NK-92 treated with Interleukin-12 subunit alpha and Interleukin-12 subunit beta, amount 100 ng/mL, for 24 hours (cell line): ENCODE results near the gene GRIPAP1.
"Not testable (repeated sequence)": the region's sequence is repeated elsewhere in the genome, so short reads cannot be mapped to it uniquely, and the experiment has no call there.

Experiments
- DNase-seq: peaks from one replicate; lab custom pipeline; 2025; lab: John Stamatoyannopoulos, UW

GRIPAP1 gene

GRCh38 chrX:48996969-48997368, 5.1 kb downstream of the GRIPAP1 start:
- no peak for DNase-seq

DNA sequence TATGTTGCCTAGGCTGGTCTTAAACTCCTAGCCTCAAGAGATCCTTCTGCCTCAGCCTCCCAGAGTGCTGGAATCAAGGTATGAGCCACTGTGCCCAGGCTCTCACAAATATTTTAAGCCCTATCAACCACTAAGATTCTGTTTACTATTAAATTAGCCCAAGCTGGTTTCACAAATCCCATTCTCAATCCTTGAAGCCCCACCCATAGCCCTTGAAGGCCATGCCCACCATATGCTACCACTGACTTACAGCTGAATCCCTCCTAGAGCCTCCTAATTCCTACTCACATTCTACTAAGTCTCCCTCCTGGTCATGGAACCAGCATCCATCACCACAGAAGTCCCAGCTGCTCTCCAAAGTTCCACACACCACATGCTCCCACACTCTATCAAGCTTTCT, 9.7 kb downstream of the GRIPAP1 start:
- no peak for DNase-seq

DNA sequence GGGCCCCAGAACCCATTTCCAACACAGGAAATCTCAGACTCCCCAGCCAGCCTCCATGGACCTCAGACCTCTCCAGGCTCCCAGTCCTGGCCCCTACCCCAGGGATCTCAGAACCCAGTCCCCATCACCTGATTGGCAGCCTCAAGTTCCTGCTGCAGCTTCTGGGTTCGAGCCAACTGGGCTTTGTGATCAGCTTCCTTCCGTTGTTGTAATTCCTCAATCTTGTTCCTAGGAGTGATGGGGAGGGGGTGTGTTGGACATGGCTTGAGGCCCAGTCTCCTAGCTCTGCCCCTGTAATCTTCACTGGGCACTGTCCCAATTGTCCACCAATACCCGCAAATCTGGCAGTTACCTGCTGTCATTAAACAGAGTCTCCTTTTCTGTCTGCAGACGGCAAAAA, 12.6 kb downstream of the GRIPAP1 start:
- DNase-seq = no peak

GRCh38 chrX:48983896-48984295, 18.2 kb downstream of the GRIPAP1 start:
- no peak for DNase-seq

DNA sequence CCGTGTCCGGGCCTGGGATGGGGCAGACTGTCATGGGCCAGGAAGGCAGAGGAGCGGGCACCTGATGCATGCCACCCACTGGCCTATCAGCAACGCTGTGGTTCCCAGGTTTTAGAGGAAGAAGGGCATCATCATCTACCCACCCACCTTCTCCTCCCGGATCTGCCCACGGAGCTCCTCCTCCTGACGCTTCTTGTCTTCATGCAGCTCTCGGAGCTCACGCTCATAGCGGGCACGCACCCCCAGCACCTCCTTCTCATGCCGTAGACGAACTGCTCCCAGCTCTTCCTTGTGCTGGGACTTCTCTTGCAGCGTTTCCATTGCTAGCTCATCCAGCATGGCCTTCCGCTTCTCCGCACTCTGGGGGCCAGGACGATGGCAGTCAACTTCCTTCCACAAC, 19.0 kb downstream of the GRIPAP1 start:
- DNase-seq = no peak

- DNase-seq = no peak
Measured at GRCh38 chrX:48981178-48981577, 20.9 kb downstream of the GRIPAP1 start.

- not testable (repeated sequence) for DNase-seq
Measured at GRCh38 chrX:48980341-48980740, 21.7 kb downstream of the GRIPAP1 start.

DNA sequence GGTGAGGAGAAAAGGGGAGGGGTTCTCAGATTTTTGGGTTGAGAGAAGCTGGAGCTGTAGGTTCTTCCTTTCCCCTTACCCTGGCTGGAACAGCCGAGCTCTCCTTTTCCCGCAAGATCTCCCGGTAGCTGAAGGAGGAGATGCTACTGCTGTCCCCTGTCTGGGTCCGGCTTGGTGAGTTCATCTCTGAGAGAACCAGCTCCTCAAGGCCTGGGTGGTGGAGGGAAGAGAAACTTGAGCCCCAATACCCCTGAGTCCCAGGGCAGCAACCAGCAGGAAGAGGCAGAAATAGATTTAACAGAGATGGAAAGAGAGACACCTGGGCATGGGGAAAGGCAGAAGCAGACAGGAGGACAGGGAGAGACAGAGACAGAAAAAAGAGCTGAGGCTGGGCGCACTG, 23.8 kb downstream of the GRIPAP1 start:
- no peak for DNase-seq

- DNase-seq = no peak
Measured at GRCh38 chrX:48976086-48976485, 26.0 kb downstream of the GRIPAP1 start.

DNA sequence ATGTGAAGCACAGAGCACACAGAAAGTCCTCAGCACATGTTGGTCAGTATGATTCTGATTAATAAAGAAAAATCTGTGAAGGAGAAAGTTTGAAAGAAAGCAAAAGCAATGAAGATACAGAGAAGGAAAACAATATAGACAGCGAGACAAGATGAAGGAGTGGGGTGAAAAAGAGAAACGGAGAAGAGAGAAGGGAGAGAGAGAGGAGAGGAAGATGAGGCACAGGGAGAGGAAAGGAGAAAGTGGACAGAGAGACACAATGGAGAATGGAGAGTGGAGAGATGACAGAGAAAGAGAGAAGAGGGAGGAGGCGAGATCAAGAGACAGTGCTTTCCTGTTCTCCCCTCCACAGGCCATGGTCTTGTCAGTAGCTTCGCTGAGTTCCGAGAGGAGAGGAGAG, 26.5 kb downstream of the GRIPAP1 start:
- no peak for DNase-seq

DNA sequence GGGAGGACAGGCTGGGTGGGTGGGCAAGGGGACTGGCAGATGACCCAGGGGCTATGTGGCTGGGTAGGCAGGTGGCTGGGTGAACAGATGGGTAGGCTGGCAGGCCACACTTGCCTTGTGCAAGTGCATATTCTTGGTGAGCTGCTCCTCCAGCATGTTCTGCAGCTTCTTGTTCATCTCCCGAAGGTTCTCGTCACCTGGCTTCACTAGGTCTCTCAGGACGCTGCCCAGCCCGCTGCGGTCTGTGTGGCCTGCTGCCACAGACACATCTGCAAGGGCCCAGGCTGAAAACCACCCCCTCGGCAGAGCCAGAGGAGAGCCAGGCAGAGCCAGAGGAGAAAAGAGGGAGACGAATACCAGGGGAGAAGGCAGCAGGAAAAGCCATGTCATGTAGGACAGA, 27.0 kb downstream of the GRIPAP1 start:
- DNase-seq = no peak

GRCh38 chrX:48974574-48974973, 27.5 kb downstream of the GRIPAP1 start:
- DNase-seq = no peak

- no peak for DNase-seq
Measured at GRCh38 chrX:48974033-48974432, 28.0 kb downstream of the GRIPAP1 start.

DNA sequence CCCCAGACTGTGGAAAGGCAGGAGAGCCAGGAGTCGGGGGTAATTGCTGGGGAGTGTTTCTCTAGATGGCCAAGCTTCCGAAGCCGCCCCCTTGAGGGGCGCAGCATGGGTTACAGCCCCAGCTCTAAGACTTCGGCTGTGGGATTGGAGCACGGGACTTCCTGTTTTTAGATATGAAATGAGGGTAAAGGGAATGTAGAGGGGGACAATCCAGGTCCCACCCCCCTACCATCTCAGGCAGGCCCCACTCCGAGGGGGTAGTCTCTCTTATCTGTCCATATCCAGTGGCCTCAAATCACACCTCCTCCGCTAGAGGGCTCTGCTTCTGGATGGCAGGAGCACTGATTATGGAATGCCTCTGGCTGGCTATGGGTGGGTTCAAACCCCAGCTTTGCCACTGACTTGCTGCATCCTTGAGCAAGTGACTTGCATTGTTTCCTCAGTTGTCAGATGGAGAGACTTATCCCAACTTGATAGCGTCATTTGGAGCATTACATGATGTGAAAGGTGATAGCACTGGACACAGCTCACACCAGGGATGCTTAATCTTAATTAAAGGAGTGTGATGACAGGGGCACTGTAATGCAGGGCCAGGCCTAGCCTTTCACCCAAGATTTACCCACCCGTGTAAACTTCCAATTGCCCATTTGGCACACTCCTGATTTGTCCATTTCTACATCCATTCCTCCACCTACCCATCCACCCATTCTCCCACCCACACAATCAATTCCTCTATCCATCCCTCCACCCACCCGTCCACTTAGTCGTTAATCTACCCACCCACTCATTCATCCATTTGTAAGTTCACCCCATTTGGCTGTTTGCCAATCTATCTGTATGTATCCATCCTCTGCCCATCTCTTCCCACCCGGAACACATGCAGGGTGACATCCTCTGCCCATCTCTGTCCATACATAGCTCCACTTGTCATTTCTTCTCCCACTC, 29.6 kb downstream of the GRIPAP1 start:
- no peak for DNase-seq

GRCh38 chrX:48971249-48972219, 30.5 kb downstream of the GRIPAP1 start, which contains the start of gene KCND1:
Gene KCND1, minus strand, starts transcription at chrX:48971844. Its CDS starts 1,573 bp downstream, at chrX:48970271.
- DNase-seq = no peak

DNA sequence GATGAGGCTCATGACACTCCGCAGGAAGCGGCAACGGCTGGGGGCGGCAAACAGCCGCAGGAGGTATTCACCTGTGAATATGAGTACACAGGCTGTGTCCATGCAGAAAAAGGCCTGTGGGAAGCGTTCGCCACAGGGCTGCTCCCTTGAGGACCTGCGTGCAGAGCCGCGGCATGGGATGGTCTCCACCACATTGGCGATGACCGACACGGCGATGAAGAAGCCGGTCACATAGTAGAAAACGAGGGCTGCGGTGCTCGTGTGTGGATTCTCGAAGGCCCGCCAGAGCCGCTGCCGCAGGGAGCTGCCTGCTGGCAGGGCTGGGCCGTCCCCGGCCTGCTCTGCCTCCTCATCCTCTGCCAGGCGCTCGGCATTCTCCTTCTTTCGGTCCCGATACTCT, 32.6 kb downstream of the GRIPAP1 start:
- DNase-seq = no peak

DNA sequence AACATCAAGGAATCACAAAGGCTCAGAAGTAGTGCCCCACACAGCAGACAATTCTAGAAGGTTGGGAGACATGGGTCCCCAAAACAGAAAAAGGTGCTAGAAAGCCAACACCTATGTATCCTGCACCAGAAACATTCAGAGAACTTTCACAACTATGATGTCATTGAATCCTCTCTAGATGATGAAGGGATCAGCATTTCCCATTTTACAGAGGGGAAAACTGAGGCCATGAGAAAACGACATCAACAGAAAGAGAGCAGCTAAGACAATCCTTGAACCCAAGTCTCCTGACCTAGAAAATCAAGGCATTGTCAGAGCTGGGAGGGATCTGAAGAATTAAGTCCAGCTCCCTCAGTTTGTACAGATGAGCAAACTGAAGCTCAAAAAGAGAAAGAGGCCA, 33.7 kb downstream of the GRIPAP1 start:
- no peak for DNase-seq

GRCh38 chrX:48966796-48967579, 35.1 kb downstream of the GRIPAP1 start:
- DNase-seq = no peak

DNA sequence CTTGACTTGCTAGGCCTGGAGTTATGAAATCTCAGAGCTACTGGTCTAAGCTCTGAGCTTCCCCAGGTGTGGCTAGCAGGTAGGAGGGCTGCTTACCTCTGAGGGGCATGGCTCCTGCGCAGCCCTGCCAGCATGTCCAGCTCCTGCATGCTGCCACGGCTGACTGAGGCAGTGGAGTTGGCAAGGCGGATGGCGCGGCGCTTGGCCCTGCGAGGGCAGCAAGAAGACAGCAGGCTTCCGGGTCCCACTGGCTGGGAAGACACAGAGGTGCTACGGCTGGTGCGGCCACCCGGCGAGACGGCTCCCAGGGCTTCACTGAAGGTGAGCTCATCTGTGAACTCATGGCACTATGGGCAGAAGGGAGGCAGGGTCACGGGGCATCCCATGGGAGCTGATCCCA, 36.1 kb downstream of the GRIPAP1 start:
- no peak for DNase-seq

- DNase-seq = no peak
Measured at GRCh38 chrX:48961585-48962091, 40.4 kb downstream of the GRIPAP1 start.

- DNase-seq = no peak
Measured at GRCh38 chrX:48960291-48960690, 41.8 kb downstream of the GRIPAP1 start.
